Choroid plexus epithelial cell (primary cell): ENCODE results near the gene IL17F.

Source experiments
- DNase-seq: peaks from one replicate; pipeline ENCODE4 v3.0.0-alpha.2; 2010; ENCODE audit warnings: low read depth
- H3K4me3 ChIP-seq: 2 replicates; pipeline ENCODE4 v1.5.1; 2011; ENCODE audit warnings: low read depth, mild to moderate bottlenecking, control low read depth, low read length, moderate library complexity
- CTCF ChIP-seq: conservative IDR thresholded peaks from 2 replicates; pipeline ENCODE4 v1.5.1; 2011; ENCODE audit warnings: low read depth, mild to moderate bottlenecking, control low read depth, inconsistent platforms, low read length, moderate library complexity

Gene IL17F

GRCh38 chr6:52284460-52285176 is 40.3 kb upstream of the IL17F start, which contains the start of gene MCM3:
MCM3 (minus strand) TSS chr6:52284742; CDS start chr6:52284674, 68 bp downstream.
- peak; percentile 7 for TF ChIP-seq CTCF
- peak within 1 kb of the TSS; percentile 86 for H3K4me3 ChIP-seq

GRCh38 chr6:52284131-52284459 is 39.8 kb upstream of the IL17F start:
- no peak for TF ChIP-seq CTCF
- peak; percentile 37 for DNase-seq
- peak overlapping the region; percentile 86 for H3K4me3 ChIP-seq

More at GRCh38 chr6:52284460-52285176, 40.3 kb upstream of the IL17F start, which contains the start of gene MCM3:
- DNase-seq, result peak; percentile 100

GRCh38 chr6:52283111-52283510 is 38.8 kb upstream of the IL17F start:
- TF ChIP-seq CTCF, result no peak
- H3K4me3 ChIP-seq, result no peak overlapping the region

GRCh38 chr6:52276130-52276529 is 31.8 kb upstream of the IL17F start:
- DNase-seq, result no peak
- no peak for TF ChIP-seq CTCF
- H3K4me3 ChIP-seq, result no peak overlapping the region

More at GRCh38 chr6:52283111-52283510, 38.8 kb upstream of the IL17F start:
- DNase-seq, result no peak

GRCh38 chr6:52271852-52272460 is 27.7 kb upstream of the IL17F start:
- no peak for DNase-seq
- no peak for TF ChIP-seq CTCF
- H3K4me3 ChIP-seq, result no peak overlapping the region

GRCh38 chr6:52263709-52264540 is 19.6 kb upstream of the IL17F start:
- peak; percentile 82 for DNase-seq
- peak; percentile 99 for TF ChIP-seq CTCF
- no peak overlapping the region for H3K4me3 ChIP-seq
